ENCODE data around the gene POLR1G.

Gene POLR1G, protein sequence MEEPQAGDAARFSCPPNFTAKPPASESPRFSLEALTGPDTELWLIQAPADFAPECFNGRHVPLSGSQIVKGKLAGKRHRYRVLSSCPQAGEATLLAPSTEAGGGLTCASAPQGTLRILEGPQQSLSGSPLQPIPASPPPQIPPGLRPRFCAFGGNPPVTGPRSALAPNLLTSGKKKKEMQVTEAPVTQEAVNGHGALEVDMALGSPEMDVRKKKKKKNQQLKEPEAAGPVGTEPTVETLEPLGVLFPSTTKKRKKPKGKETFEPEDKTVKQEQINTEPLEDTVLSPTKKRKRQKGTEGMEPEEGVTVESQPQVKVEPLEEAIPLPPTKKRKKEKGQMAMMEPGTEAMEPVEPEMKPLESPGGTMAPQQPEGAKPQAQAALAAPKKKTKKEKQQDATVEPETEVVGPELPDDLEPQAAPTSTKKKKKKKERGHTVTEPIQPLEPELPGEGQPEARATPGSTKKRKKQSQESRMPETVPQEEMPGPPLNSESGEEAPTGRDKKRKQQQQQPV

DNA sequence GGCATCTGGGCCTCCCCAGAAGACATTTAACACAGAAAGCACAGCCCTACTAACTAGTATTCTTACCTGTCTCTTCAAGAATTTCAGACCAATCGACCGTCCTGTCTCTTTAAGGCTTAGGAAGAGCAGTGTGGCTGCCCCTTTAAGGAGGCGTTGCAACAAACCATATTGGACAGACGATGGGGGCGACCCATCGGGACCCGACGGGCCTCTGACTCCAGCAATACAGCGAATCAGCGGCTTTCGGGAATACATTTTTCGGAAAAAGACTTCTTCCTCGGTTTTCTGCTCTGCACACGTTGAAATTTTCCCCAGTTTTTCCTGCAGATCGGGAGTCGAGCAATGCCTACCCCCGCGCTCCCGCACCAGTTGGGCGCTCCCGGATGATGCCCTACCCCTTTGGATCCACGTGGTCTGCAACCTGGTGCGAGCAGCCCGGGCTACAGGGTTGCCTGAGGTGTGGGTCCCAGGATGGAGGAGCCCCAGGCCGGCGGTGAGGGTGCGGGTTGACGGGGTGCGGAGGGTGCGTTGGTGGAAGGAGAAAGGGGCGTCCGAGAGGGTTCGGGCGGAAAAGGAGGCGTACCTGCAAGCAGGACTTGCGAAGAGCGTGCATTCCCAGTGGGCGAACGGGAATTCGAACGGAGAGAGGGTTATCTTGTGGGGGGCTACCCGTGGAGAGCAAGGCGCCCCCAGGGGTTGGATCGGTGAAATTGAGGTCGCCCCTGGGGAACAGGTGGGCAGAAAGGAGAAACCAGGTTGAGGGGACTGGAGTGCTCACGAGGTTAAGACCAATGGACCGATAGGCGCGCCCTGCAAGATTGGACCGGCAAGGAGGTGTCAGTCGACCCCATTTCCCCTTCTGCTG is at the start of gene POLR1G:
Gene POLR1G (plus strand): TSS at position 419 of the 865 bp plus-strand sequence. CDS start 53 bp downstream, at position 472.
- peak; percentile 84 for DNase-seq

DNA sequence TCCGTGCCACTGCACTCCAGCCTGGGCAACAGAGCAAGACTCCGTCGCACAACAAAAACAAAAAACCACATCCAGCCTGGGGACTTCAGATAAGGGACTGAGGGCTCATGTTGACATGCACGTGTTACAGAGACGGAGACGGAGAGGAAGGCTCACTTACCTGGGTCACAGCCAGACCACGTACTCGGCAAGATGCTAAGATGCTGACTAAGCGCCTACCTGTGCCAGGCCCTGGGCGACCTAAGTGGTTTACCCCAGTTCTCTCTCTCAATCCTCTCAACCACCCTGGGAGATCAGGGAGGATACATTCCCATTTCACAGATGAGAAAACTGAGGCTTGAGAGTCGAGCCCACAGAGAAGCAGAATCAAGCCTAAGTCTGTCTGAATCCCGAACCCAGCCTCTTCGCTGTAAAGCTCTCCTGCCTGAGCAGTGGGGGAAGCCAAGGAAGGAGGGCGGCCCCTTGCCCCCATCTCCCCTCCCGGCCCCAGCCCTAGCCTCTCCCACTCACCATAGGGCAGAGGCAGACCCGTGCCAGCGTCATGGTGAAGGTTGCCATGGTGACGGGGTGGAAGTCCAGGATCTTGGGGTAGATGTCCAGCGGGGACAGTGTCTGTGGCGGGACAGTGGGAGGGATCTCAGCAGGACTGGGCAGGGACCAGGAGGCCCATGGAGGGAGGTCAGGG is 49.5 kb upstream of the POLR1G start:
- no peak for DNase-seq

DNA sequence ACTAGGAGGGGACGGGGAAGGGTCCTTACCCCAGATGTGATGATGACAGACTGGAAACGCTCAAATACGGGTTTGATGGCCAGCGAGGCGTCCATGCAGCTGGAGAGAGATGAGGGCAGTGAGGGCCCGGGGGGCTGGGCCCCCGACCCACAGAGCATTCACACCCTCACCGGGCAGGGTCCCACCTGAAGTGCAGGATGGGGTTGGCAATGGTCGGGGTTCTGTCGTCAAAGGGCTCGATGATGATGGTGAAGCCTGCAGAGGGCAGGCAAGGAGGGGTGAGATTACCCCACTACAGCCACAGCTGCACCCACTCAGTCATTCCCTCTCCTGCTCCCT is 49.0 kb upstream of the POLR1G start:
- DNase-seq: no peak

DNA sequence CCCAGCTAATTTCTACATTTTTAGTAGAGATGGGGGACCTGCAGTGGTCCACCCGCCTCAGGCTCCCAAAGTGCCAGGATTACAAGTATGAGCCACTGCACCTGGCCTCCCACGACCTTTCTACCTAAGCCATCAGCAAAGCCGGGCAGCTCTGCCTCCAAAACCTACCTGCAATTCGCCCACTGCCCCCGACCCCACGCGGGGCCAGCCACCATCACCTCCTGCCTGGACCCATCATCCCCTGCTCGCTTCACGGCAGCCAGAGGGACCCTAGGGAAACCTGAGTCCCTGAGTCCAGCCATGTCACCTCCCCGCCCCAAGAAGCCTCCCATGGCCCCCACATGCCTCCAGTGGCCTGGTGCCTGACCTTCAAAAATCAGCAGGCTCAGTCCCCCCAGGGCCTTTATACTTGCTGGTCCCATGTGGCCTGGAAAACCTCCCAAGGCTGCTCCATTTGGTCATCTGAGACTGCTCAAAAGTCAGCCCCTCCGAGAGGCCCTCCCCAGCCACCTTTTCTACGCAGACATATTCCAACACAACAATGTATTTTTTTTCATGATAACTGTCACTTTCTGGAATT is 48.1 kb upstream of the POLR1G start:
- DNase-seq: no peak

DNA sequence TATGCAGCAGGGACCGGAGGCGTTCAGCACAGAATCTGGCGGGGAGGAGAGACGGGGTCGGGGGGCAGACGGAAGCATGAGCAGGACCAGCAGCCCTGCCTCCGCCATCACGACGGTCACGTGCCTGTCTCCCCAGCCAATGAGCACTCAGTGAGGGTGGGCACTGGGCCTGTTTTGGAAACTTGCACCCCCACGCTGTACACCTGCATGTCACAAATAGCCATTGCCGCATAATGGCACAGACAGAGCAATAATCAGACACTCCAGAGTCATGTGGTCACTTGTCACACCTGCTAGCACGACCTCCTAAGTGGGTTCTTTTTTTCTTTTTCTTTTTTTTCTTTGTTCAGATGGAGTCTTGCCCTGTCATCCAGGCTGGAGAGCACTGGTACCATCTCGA is 44.8 kb upstream of the POLR1G start:
- DNase-seq: no peak

DNA sequence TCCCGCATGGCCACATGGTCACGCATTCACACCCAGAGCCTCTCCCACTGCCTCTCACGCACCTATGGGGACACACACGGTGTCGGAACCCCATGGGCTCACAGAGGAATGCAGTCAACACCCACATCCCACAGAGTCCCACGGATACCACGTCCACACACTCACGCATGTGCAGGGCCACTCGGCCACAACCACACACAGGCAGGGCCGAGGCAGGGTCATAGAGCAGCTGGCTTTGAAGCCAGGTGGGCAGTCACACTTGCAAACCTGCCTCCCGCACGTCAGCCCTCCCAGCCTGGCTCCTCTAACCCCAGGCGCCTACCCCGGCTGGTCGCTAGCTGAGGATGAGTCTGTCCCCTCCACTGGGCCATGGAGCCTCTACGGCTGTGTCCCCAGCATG is 44.2 kb upstream of the POLR1G start:
- DNase-seq: no peak

DNA sequence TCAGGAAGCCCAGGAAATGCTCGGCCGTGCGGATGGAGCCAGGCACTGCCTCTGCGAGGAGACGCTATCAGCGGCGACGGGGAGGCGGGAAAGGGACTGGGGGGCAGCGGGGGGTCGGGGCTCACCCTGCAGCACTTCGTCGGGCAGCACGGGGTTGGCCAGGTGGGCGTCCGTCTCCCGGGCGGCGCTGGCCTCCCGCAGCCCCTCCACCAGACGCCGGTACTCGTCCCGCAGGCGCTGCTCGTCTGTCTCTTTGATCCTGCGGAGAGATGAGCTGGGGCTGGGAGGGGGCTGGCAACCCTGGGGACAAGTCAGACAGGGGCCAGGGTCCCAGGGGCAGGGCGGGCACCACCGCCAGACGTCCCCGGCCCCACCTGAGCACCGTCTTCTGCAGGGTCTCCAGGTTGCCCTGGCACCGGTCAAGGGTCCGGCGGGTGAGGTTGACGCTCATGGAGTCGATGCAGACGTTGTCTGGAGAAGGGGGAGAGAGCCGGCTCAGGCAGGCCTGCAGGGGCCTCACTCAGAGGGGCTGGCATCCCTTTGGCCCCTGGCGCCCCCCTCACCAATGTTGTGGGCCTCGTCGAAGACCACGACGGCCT is 42.5 kb upstream of the POLR1G start:
- no peak for DNase-seq

DNA sequence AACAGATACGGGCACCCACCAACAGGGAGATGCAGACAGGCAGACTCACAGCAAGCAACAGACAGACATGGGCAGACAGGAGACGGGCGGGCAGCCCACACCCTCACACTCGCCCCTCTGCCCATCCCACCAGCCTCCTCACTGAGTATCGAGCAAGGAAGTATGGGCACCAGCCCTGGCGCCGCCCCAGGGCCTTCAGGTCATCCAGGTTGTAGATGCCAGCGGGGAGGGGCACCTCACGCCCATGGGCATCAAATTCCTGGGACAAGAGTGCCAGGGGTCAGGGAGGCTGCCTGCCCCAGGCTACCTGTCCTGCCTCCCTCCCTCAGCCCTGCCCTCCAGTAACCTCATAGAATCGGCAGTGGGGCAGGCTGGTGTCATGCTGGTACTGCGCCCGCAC is 41.7 kb upstream of the POLR1G start:
- no peak for DNase-seq

DNA sequence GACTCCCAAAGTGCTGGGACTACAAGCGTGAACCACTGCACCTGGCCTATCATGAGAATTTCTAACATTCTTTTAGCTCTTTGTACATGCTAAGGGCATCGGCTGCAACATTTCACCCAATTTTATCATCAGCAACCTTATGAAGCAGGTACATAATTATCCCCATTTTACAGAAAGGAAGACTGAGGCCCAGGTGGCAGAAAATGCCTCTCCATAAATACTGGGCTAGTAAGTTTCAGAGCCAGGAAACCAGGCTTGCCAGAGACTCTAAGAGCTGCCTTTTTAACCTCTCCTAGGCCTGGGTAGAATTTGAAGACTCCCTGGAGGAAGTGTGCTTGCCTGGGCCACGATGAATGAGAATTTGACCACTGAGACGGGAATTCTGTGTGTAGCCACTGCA is 38.3 kb upstream of the POLR1G start:
- no peak for DNase-seq

DNA sequence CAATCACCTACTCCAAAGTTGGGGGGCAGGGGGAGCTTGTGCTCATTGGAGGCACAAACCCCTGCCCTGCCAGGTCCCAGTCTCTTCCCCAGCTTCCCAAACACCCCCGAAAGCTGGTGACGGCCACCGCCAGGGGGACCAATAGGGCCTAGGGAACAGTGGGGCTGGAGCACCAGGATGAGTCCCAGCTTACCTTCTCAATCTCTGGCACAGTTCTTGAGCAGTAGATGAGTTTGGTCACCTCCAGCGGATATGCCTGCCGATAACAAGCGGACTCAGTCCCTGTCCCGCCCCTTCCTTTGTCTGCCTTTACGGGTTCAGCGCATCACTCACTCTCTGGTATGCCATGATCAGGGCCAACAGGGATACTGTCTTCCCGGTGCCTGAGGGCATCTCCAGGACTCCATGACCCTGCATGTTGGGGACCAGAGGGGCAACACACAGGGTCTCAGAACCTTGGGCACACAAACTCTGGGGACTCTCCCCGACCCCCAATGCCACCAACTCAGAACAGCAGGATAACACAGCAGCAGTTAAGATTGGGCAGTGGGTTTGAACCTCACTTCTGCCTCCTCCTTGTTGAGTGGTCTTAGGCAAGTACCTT is 37.6 kb upstream of the POLR1G start:
- DNase-seq: no peak

DNA sequence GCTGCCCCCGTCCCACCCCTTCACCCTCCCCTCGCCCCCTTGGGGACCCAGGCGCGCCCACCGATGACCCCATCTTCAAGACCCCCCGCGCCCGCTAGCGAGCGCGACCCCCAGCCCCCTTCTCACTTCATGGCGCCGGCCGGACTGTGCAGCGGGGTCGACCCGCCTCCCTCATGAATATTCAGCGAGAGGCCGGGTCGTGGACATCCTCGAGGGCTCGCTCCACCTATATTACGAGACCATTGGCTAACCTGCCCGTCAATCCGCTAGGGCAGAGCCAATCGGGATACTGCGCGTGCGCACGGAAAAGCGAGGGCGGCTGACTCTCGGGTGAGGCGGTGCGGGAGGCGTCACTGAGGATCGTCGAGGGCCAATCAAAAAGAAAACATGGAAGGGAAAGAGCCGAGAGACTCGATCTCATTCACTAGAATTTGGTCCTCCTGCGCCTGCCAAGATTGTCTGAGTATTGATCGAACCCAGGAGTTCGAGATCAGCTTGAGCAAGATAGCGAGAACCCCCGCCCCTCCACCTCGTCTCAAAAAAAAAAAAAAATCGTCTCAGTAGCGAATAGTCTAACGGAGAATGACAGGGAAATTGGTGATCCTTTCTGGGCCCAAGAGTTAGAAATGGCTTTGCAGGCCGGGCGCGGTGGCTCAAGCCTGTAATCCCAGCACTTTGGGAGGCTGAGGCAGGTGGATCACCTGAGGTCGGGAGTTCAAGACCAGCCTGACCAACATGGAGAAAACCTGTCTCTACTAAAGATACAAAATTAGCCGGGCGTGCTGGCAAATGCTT is 35.8 kb upstream of the POLR1G start, which contains the start of gene ERCC2:
Gene ERCC2 (minus strand): TSS at position 164 of the 795 bp plus-strand sequence. CDS start 33 bp downstream, at position 131.
- peak; percentile 100 for DNase-seq

DNA sequence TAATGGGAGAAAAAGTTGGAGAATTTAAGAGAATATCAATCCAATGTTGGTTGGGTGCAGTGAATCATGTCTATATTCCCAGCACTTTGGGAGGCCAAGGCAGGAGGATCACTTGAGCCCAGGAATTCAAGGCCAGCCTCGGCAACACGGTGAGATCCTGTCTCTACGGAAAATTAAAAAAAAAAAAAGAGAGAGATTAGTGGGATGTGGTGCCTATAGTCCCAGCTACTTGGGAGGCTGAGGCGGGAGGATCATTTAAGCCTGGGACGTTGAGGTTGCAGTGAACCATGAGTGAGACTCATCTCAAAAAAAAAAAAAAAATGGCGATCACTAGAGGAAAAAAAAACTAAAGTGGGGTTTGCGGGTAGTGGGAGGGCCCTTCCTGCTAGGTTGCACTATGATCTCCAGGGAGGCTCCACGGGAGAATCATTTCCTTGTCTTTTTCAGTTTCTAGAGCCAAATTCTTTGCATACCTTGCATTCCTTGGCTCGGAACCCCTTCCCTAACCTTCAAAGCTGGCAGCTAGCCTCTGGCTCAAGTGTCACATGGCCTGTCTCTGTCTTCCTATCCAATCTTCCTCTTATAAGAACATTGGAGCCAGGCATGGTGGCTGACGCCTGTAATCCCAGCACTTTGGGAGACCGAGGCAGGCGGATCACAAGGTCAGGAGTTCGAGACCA is 30.3 kb upstream of the POLR1G start:
- peak; percentile 62 for DNase-seq

DNA sequence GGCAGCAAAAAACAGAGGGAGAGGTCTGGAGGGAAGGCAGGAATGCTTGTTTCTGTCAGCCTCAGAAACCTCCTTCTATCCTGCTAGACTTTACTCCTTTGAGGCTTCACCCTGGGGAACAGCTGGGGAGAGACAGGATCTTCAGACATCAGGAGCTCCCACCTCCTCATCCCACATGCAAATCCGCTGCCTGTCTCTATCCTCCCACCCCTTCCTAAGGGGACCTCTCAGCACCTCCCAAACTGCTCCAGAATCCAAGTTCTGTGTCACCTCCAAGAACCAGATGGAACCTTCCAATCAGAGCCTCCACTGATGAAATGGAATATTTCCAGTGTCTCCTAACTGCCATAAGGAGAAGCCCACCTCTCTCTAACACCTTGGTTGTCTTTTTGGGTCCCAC is 26.3 kb upstream of the POLR1G start:
- DNase-seq: no peak

DNA sequence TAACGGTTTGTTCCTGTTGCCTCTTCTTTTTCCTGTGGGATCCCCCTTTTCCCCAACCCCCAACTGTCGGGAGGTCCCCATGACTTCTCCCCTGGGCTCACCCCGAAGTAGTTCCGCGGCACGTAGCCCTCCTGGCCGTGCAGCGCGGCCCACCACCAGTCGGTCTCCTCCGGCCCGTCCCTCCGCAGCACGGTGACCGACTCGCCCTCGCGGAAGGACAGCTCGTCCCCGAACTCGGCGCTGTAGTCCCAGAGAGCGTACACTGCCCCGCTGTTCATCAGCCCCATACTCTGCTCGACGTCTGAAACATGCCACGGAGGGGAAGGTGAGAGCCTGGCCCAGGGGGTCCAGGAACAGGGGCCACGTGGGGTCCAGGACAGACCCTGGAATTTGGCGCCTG is 24.0 kb upstream of the POLR1G start:
- DNase-seq: no peak

DNA sequence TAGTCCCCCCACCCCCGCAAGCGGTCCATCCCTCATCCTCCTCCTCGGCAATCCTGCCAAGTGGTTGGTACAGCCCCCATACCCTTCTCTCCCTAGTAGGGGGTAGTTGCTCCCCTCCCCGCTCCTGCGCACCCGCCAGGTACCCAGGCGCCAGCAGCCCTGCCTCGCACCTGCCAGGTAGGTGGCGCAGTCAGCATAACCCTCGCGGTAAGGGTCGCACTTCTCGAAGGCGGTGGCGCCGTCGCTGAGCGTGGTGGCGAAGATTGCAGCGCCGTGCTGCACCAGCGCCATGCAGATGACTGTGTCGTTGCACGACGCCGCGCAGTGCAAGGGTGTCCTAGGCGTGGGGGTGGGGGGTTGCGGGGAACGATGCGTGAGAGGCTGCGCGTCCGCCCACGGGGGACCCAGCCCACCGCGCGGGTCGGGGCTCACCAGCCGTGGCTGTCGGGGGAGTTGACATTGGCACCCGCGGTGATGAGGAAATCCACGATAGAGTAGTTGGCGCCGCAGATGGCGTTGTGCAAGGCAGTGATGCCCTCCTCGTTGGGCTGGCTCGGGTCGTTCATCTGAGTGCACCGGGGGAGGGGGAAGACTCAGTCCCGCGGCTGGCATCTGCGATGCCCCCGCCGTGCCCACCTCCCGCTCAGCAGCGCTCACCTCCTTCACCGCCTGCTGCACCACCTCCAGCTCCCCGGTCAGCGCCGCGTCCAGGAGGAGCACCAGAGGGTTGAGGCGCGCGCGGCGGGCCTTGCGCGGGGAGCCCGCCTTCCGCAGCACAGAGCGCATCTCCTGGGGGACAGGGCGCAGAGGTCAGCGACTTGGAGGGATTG is 20.8 kb upstream of the POLR1G start:
- DNase-seq: no peak

DNA sequence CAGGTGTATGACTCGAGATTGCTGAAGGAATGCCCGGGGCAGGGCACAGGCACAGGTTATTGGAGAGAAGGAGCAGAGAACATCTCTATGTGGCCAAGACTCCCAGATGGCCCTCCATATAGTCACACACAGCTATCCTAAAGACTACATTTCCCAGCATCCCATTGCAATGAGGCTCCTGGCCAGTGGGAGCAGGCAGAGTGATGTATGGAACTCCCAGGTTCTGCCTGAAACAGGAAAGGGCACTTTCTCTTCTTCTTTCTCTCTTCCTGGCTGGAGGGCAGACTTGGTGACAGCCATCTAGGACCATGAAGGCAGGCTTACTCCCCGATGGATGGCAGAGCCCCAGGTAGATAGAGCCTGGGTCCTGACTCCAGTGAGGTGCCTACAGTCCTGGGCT is 15.1 kb upstream of the POLR1G start:
- no peak for DNase-seq

DNA sequence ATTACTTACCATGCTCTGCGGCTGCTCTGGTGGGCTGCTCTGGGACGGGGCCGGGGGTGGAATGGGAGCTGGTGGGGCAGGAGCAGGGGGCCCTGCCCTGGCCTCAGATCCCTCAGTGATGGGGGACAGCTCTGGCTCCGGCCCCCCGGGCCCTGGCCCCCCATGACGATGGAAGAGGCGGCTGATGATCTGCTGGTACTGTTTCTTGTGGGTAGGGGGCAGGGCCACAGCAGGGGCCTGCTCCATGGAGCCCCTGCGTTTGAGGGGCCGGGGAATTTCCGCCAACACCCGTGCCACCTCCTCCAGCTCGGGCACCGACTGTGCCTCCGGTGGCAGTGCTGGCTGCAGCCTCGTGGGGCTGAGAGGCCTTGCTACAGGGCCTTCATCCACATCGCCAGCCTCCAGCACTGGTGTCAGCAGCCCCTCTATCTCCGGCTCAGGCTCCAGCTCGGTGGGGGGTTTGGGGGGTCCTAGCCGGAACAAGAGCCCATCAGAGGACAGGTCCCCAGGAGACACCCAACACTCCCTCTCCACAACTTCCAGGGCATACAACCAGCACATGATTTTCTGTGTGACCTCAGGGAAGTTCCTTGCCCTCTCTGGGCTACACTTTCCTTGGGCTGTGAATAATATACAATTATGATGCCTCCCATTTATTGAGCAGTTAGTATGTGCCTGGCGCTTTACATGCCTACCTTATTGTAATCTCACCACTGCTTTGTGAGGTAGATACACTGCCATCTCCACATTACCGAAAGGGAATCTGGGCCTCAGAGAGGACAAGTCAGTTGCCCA is 14.4 kb upstream of the POLR1G start:
- DNase-seq: no peak

DNA sequence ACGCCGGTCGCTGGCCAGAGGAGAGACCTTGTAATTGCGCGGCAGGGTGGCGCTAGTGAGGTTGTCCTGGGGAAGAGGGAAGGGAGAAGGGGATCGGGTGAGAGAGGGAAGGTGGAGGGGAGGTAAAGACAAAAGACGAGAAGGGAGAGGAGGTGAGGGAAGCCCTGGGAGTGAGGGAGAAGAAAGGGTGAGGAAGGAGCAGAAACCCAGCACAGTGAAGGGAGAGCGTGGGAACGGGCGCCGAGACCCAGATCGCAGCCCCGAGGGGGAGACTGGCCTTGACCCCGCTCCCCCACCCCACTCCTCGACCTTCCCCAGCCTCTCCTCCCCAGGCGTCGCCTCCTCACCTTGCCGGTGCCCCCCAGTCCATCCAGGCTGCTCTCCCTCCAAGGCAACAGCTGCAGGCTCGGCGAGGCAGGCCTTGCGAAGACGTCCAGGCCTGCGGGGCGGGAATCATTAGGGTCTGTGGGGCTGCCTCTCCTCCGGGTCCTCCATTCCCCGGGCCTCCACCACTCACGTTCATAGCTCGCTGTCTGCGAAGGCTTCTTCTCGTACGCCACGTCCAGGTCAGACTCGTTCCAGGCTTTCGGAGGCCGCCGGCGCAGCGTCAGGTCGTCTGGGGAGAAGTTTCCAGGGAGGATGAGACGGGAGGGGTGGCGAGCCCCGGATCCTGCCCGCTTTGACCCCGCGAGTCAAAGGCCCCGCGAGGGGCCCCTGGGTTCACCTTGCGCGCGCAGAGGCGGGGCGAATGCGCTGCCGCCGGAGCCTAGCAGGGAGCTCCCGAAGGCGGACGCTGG is 10.4 kb upstream of the POLR1G start:
- no peak for DNase-seq

Measured in femur (tissue), 1 donor.